ENCODE data around the gene PWP1.
"Not testable (repeated sequence)": the region's sequence is repeated elsewhere in the genome, so short reads cannot be mapped to it uniquely, and the experiment has no call there.

Gene PWP1

DNA sequence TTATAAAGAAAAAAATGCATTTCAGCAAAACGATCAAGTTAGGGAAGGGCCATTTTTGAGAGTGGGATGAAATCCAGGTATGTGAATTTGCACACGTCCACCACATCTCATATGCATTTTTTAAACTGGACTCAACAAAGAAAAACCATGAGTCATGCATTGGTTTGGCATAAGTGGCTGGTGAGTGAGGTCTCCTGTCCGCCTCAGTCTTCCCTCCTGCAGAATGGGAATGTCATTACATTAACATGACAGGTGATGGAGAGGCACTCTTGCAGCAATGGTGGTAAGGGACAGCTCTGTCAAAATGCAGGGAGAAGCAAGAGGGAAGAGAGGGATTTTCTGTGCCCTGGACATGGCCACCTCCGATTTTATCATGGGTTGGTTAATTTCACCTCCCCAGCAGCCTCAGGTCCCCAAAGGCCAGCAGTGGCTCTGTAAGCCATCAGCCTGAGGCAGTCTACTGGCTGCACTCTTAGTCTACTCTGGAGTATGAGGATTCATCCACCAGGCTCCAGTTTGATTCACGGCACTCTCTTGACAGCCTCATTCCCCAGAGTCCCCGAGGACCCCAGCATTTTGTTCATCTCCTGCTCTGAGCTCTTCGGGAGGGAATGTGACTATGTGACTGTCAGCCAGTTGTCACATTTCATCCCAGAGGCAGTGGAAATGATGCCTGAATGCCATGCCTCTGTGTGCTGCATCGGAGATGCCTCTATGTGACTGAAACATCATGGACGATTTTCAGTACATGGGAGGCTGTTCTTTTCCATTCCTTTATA, 17.1 kb upstream of the PWP1 start:
- no peak for DNase-seq

DNA sequence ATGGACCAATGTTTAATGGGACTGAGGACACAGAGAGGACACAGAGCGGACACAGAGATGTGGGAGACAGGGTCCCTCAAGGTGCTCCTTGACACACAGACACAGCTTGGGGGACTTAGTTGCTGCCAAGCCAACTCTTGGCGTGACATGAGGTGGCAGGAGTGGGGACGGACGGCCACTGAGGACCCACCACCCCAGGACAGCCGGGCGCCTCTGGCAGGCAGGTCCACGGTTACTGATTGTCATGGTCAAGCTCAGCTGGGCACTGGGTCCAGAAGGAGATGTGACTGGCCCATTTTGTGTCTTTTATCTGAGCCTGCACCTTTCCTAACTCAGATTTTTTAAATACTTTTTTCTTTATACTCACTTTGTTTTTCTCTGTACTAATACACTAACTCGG, 15.7 kb upstream of the PWP1 start:
- DNase-seq: no peak

DNA sequence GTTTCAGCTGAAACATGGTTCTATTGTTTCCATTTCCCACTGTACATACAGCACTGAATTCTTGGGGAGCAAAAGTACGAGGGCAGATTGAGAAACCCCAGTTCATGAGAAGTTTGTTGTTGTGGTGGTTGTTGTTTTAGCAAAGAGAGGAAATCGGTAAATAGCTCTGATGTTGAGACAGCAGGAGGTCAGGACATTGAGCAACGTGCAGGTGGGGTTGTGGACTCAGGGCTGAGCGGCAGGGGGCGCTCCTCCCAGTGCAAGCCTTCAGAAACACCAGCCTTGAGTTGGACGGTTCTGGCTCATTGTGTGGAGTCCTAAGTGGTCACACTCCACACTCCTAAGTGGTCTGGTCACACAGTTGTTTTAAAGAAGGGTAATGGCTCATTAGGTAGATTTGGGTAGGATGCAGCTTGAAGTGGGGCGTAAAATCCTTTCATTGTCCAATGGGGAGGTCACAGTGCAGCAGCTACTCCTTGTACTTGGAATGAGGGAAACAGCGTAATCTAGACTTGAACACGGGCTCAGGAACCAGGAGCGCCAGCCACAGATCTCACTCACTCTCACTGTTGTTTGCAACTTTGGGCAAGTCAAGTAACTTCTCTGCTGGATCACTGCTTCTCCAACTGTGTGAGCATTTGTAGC, 14.5 kb upstream of the PWP1 start:
- DNase-seq: no peak

DNA sequence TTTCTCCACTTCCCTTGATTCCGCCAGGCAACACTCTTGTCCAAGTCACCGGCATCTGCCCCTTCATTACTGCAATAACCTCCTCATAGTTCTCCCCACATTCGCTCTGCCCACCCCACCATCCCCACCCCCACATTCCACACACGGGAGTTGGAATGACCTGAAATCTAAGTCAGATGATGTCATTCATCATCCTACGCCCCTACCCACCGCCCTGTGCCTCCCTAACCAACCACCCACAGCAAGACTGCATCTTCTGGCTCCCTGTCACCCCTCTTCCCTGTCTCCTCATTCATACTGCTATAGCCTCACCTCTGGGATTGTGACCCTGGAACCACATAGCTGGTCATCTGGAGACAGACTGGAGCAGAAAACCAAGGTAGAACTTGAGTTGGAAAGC, 7.9 kb upstream of the PWP1 start:
- no peak for DNase-seq

DNA sequence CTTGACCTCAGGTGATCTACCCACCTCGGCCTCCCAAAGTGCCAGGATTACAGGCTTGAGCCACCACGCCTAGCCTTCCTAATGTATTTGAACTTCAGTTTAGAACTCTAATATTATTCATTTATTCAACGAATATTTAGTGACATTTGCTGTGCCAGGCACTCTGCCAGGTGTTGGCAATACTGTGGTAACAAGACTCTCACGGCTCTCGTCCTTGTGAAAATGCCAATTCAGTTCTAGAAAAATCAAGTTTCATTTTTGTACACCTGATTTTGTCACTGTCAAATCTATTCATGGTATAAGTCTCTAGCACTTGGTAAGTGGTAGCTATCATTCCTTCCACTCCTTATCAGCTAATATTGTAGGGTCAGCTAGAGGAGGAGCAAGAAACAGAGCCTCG, 6.3 kb upstream of the PWP1 start:
- DNase-seq: no peak

DNA sequence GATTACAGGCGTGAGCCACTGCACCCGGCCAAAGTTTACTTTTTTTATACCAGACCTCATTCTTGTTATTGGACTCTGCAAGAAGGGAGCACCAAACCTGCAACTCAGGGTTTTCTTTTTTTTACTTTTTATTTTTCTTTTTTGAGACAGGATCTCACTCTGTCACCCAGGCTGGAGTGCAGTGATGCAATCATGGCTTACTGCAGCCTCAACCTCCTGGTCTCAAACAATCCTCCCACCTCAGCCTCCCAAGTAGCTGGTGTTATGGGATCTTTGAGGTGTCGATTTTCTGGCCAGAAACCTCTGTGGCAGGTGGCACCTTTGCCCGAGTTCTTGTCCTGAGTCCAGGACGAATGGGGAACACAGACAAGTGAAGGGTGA, 4.2 kb upstream of the PWP1 start:
- DNase-seq: no peak

DNA sequence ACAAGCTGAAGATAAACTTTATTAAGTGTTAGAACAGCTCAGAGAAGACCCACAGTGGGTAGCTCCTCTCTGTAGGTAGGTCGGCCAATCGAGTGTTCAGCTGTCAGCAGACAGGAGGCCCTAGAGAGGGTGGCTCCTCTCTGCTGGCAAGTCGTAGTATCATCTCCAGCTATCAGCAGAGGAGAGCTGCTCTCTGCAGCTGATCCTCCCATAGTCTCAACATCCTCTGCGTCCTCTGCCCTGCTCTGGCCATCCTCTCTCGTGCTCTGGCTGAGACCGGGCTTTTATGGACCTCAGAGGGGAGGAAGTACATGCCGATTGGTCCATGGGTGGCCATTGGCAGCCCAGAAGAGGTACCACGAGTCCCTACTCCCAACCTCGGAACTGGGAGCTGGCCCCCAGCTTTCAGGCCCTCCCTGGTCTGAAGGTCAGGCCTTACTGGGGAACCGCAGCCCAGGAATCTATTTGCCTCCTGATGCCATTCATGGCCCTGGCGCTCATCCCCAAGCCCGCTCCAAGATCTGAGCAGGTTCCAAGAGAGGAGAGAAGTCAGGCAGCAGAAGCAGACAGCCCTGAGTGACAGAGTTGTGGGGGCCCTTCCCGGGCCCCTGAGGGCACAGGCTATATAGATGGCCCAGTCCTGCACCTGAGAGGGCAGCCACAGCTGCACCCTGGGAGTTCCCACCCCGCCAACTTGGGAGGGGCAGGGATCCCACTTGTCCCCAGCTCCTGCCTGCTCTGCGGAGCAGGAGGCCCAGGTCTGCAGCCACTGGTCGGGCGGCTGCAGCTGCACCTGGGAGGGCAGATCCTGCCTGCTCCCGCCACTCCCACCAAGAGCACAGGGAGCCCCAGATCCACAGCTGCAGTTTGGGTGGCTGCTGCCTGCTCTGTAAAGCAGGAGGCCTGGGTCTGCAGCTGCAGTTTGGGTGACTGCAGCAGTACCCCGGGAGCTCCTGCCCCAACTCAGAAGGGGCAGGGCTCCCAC, 3.5 kb upstream of the PWP1 start:
- DNase-seq: no peak

DNA sequence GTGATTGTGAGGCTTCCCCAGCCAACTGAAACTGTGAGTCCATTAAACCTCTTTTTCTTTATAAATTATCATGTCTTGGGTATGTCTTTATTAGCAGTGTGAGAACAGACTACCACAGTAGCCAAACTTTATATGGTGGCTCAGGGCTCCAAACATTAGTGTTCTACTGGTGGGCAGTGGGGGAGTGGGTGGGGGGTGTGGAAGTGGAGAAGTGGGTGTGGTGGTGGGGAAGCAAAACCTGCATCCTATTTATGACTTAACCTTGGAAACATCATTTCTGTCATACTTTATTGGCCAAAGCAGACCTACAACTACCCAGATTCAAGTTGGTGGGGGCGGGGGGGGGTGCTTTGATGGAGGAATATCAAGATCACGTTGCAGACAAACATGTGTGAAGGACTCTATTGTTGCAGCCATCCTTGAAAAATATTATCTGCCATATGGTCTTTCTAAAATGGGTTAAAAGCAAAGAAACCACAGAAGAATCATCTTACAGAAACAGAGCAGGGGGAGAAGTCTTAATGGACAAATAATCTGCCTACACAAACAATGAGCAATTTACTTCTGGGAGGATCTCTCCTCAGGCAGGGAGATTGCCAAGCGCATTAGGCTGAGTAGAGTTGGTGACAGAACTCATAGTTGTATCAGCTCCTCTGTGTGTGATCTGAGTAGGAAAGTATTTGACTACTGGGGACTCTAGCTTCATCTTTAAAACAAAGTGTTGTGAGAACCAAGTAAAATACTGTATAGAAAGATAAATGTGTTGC, 1.4 kb upstream of the PWP1 start:
- DNase-seq: no peak

DNA sequence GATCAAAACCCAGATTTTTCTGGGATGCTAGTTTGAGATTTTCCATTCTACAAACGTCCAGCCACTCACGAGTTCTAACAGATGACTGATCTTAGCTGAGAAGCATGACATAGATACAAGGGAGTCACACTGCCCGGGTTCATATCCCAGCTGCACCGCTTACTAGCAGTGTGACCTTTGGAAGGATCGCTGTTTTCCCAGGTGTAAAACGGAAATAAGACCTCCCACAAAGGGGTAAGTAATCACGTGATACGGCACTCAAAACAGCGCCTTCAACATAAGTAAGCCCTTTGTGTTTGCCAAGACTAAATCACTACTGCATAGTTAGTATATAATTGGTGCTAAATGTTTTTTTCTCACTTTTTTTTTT, 624 bp upstream of the PWP1 start:
- DNase-seq: peak; percentile 23

DNA sequence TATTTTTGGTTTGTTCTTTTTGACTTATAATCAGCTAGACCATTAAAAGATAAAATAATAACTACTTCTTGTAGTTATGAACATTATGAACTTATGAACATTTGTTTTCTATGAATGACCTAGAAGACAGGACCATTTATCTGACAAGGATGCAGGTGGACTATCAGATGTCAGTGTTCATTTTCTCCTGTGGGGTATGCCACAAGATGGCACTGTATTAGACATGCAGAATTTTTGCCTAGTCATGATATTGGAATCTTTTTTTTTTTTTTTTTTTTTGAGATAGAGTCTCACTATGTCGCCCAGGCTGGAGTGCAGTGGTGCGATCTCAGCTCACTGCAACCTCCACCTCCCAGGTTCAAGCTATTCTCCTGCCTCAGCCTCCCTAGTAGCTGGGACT, 10.2 kb downstream of the PWP1 start:
- not testable (repeated sequence) for DNase-seq

DNA sequence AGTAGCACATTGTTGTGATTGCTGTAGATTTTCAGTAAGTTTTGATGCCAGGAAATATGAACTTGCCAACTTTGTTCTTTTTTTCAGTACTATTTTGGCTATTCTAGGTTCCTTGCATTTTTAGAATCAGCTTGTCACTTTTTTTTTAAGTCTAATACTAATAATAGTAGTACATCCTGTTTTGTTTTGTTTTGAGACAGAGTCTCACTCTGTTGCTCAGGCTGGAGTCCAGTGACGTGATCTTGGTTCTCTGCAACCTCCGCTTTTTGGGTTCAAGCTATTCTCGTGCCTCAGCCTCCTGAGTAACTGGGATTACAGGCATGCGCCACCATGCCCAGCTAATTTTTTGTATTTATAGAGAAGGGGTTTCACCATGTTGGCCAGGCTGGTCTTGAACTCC, 16.5 kb downstream of the PWP1 start:
- DNase-seq: no peak

DNA sequence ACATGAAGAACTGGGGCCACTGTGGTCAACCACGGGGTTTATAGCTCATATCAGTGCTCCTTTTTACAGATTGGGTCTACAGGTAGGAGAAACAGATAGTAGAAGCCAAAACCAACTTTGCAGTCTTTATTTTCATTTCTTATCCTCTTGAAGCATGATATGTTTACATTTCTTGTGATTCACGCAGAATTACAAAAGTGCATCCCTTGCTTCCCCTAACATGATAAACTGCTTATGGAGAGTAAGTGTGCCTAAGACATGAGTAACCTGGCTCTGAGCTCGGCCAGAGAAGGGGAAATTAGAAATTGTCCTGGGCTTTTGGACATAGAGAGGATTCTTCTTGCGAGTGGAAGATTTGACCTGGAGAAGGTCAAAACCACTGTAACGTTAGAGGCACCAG, 18.4 kb downstream of the PWP1 start:
- no peak for DNase-seq

DNA sequence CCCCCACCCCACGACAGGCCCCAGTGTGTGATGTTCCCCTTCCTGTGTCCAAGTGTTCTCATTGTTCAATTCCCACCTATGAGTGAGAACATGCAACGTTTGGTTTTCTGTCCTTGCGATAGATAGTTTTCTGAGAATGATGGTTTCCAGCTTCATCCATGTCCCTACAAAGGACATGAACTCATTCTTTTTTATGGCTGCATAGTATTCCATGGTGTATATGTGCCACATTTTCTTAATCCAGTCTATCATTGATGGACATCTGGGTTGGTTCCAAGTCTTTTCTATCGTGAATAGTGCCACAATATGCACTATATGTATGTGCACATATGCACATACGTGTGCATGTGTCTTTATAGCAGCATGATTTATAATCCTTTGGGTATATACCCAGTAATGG, 19.9 kb downstream of the PWP1 start:
- not testable (repeated sequence) for DNase-seq

DNA sequence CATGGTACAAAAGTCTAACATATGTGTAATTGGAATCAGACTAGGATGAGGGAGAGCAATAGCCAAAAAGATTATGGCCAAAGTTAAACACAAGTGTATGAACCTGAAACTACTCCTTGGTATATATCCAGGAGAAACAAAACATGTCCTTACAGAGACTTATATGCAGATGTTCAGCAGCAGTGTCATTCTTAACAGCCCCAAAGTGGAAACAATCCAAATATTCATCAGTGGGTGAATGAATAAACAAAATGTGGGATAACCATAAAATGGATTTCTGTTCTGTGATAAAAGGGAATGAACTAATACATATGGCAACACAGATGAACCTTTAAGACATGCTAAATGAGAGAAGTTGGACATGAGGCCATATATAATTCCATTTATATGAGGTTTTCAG, 30.2 kb downstream of the PWP1 start:
- no peak for DNase-seq

DNA sequence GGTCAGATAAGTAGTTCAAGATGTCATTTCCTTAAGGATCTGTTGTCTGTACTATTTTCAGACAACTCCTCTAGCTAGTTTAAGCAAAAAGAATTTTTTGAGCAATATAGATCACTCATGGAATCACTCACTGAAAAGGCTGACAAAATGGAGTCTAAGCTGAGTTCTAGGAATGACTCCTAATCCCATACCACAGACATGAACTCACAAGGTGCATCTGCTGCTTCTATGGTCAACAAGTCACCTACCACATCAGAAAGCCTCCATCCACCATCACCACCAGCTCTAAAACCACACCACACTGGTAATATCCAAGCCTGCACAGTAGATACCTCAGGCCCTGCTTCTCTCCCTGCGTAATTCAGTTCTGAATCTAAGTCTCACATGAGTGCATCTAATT, 33.0 kb downstream of the PWP1 start:
- DNase-seq: no peak

DNA sequence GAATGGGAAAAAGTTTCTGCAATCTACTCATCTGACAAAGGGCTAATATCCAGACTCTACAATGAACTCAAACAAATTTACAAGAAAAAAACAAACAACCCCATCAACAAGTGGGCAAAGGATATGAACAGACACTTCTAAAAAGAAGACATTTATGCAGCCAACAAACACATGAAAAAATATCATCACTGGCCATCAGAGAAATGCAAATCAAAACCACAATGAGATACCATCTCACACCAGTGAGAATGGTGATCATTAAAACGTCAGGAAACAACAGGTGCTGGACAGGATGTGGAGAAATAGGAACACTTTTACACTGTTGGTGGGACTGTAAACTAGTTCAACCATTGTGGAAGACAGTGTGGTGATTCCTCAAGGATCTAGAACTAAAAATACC, 41.7 kb downstream of the PWP1 start:
- not testable (repeated sequence) for DNase-seq

DNA sequence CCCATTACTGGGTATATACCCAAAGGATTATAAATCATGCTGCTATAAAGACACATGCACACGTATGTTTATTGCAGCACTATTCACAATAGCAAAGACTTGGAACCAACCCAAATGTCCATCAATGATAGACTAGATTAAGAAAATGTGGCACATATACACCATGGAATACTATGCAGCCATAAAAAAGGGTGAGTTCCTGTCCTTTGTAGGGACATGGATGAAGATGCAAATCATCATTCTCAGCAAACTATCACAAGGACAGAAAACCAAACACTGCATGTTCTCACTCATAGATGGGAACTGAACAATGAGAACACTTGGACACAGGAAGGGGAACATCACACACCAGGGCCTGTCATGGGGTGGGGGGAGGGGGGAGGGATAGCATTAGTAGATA, 42.1 kb downstream of the PWP1 start:
- DNase-seq: not testable (repeated sequence)

DNA sequence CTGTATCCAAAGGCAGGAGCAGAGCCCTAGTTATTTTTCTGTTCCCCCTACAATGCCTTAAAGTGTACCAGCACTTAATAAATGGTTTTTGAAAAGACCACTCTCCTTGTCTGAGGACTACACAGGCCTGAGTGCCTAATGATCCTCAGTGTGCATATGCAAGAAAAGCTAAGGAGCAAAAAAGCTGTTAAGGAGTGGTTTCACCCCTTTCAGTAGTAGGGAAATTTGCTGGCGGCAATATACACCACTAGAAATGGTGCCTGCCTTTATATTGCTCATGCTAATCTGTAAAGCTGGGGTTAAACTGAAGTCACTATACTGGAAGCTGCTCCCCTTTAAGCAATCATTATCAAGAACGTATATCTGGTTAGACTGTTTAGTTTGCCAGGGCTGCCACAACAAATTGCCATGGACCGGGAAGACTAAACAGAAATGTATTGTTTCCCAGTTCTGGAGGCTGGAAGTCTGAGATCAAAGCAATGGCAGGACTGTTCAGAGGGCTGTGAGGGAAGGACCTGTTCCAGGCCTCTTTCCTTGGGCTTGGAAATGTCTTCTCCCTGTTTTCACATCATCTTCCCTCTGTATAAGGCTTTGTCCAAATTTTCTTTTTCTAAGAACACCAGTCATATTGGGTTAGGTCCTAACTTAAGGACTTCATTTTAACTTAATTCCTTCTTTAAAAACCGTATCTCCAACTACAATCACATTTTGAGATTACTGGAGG, 45.2 kb downstream of the PWP1 start:
- no peak for DNase-seq

DNA sequence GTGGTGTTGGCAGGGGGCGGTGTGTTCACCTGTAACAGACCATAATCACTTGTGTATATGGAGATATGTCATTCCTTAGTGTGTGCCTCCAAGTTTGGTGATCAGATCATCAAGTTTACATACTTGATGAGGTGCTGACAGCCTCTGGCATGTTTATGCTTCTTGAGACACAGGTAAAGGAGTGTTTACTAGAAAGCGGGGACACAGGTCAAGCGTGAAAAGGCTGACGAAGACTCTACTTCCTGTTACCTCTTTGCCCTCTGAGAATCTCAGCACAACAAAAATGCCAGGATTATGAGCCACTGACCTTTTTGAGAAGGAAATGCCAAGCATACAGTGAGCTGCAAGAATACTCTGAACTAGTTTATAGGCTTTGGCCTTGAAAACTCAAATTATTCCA, 45.8 kb downstream of the PWP1 start:
- DNase-seq: no peak

DNA sequence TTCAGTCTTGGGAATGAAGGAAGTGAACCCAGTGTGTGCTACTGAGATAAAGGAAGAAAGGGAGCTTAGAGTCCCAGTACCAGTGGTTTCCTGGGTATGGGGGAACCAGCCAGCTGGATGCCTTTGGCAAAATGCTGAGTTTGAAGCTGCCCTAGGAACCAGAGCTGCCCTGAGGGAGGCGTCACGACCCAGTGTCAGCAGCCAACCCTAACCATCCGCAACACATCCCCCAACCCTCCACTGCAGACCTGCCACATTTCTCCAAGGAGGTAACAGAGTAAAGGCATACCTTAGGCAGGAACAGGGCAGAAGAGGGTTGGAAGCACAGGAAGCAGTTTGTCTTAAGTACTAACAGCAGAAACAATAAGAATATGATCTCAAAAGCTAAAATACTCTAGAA, 46.8 kb downstream of the PWP1 start:
- no peak for DNase-seq

DNA sequence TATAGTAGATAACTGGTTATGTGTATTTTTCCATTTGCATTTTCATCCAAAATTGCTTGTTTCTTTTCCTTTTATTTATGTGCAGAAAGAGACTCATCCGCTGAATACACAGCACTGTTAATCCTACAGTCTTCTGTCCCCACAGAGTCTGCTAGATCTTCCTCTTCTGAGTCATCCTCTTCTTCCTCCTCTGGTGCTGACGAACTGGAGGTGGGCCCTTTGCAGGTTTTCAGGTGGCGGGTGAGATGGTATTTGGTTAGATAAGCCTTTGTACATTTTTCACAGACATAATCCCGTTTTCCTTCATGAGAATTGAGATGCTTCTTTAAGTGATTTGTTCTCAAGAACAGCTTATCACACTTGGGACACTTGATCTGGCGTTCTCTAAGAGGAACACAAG, 48.5 kb downstream of the PWP1 start:
- DNase-seq: no peak

DNA sequence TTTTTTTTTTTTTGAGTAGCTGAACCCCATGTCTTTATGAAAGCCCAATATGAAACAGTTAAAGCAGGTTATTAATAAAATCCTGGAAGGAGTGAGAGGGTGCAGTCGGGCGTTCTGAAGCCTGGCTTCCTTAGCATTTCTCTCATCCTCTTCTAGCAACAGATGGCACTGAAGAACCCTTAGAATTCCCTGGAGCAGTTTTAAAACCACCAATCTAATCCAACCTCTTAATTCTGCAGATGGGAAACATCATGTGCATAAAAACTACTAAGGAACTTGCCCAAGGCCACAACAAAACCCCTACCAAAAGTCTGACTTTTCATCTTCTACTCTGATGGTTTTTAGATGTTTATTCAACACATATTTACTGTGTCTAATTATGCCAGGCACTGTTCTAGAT, 50.2 kb downstream of the PWP1 start:
- DNase-seq: no peak

Data from GF-D8 (cell line).